Measurements from ENCODE around the gene TMED5. TPM values are rescaled to one million over a fixed set of nuclear protein-coding genes. Genes with fewer than 3 reads are reported as not detected.
"Not testable (repeated sequence)": the region's sequence is repeated elsewhere in the genome, so short reads cannot be mapped to it uniquely, and the experiment has no call there.

Gene TMED5
- 38.8 TPM for total RNA-seq

GRCh38 chr1:93179886-93180722 lies at the start of gene TMED5:
TSS of gene TMED5 (minus strand) at chr1:93180413. CDS start at chr1:93180242, 171 bp downstream.
- DNase-seq = peak; percentile 99

GRCh38 chr1:93223023-93223675 lies 42.9 kb upstream of the TMED5 start:
- no peak for DNase-seq

GRCh38 chr1:93221913-93222312 lies 41.7 kb upstream of the TMED5 start:
- DNase-seq = no peak

GRCh38 chr1:93220716-93221115 lies 40.5 kb upstream of the TMED5 start:
- not testable (repeated sequence) for DNase-seq

- DNase-seq = no peak
These were observed 39.2 kb upstream of the TMED5 start for GRCh38 chr1:93219443-93219842.

- DNase-seq = no peak
These were observed 35.1 kb upstream of the TMED5 start for GRCh38 chr1:93215322-93215721.

GRCh38 chr1:93207211-93207610 lies 27.0 kb upstream of the TMED5 start:
- no peak for DNase-seq

GRCh38 chr1:93206567-93206954 lies 26.3 kb upstream of the TMED5 start:
- no peak for DNase-seq

GRCh38 chr1:93205892-93206566 lies 25.8 kb upstream of the TMED5 start:
- DNase-seq = no peak

- DNase-seq = no peak
These were observed 20.5 kb upstream of the TMED5 start for GRCh38 chr1:93200714-93201113.

- no peak for DNase-seq
These were observed 19.9 kb upstream of the TMED5 start for GRCh38 chr1:93200086-93200620.

GRCh38 chr1:93199150-93199549 lies 18.9 kb upstream of the TMED5 start:
- DNase-seq = no peak

- DNase-seq = no peak
These were observed 16.4 kb upstream of the TMED5 start for GRCh38 chr1:93196591-93196990.

GRCh38 chr1:93194231-93194990 lies 14.2 kb upstream of the TMED5 start:
- no peak for DNase-seq

GRCh38 chr1:93190432-93190831 lies 10.2 kb upstream of the TMED5 start:
- DNase-seq = no peak

GRCh38 chr1:93186667-93187066 lies 6.5 kb upstream of the TMED5 start:
- DNase-seq = no peak

- DNase-seq = no peak
These were observed 755 bp upstream of the TMED5 start, which contains the start of gene CCDC18 for GRCh38 chr1:93180723-93181613. TSS of gene CCDC18 (plus strand) at chr1:93180724. CDS start at chr1:93183362, 2,638 bp downstream.

- DNase-seq = peak; percentile 4
These were observed 1.8 kb downstream of the TMED5 start for GRCh38 chr1:93178418-93178817.

GRCh38 chr1:93177991-93178390 lies 2.2 kb downstream of the TMED5 start:
- DNase-seq = no peak

- DNase-seq = not testable (repeated sequence)
These were observed 5.6 kb downstream of the TMED5 start for GRCh38 chr1:93174638-93175037.

- DNase-seq = no peak
These were observed 7.4 kb downstream of the TMED5 start for GRCh38 chr1:93172778-93173177.

Measured in skin of body (tissue), 2 donors.